CD4-positive, alpha-beta T cell treated with Interleukin-4 for 1 hour (primary cell): ENCODE data around the gene NIPAL3.
"Not testable (repeated sequence)": the region's sequence is repeated elsewhere in the genome, so short reads cannot be mapped to it uniquely, and the experiment has no call there.

ENCODE experiments used
- DNase-seq, 2 donors: peaks; one replicate each; pipeline ENCODE4 v3.0.0-alpha.2; 2020 to 2022

Gene NIPAL3

DNA sequence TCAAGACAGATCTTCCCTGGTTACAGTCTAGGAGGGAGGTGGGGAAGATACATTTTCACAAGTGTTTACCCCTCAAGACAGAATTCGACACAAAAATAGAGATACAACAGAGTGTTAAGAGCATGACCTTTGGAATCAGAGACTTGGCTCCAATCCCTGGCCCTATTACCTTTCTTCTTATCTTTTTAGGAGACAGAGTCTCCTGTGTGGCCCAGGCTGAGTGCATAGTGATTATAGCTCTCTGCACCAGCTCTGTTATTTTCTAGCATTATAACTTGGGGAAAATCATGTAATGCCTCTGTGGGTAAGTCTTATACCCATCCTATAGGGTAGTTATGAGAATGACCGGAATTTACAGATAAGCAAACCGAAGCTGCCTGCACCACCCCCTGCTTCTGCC lies 9.8 kb downstream of the NIPAL3 start:
- DNase-seq, result no peak

DNA sequence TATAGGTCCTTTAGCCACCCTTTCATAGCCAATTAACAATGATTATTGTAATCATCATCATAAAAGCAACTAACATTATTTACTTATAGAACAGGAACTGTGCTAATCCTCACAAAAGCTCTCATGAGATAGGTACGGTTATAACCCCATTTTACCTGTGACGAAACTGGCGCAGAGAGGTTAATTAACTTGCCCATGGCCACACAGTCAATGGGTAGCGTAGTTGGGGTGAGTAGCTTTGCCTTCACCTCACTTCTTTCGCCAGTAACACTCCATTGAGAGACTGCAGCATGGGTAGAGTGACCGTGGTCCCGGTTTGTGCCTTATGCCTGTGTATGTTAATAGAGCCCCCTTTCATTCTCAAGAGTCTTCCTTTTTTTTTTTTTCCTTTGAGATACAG lies 10.3 kb downstream of the NIPAL3 start:
- no peak for DNase-seq

DNA sequence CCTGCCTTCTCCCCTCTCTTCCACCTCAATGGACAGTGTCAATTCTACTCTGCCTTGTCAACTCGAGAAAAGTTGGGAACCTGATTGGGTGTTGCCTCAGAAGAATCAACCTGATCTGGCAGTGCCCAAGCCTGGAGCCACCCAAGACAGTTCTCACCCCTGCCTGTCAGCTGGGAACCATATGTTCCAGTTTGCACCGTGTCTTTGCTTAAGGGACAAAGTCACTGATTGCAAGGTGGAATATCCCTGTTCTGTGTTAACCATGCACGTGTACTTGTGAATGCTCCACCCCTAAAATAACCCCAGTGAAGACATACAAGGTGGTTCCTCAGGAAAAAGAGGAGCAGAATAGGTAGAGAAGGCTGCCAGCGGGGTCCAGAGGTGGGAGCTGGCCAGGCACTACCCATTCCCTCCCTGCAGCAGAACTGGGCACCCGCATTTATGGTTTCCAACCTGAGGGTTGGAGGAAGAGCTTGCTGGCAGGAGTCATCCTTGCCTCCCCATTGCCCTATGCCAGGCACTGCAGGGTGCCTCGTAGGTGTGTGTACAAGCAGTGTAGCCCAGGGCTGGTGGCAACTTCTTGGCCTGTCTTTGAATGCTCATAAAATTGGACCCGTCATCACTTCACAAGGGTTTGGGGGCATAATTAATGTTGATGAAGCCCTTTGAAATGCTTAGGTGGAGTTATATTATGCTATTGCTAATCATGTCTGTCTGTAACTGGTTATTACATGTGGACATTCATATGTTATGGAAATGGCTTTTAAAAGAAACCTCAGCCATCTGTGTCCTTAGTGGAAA lies 11.3 kb downstream of the NIPAL3 start:
- no peak for DNase-seq

DNA sequence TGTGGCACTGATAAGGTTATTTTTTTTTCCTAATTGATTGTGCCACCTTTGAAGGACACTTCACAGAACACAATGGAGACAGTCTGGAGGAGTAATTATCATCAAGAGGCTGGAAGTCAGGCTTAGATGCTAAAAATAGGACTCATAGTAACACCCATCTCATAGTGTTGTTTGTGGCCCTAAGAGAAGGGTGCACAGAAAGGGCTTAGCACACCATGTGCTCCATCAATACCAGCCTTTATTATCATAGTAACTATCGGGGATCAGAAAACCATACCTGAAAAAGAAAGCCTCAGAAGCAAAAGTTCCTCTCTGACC lies 11.9 kb downstream of the NIPAL3 start:
- no peak for DNase-seq

DNA sequence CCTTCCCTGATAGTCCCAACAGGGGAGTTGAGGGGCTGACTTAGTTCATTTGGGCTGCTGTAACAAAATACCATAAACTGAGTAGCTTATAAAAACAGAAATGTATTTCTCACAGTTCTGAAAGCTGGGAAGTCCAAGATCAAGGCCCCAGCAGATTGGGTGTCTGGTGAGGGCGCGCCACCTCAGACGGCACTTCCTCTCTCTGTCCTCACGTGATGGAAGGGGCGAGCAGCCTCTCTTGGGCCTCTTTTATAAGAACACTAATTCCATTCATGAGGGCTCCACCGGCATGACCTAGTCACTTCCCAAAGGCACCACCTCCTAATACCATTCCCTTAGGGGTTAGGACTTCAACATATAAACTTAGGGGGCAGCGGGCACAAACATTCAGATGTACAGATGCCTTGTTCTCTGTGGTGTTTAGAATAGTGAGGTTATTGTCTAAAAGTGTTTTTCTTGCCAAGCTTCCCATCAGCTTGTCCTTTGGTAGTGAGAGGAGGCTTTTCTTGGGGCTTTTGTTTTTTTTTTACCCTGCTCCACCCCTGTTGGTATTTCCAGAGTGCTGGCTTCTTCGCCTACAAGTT lies 20.3 kb downstream of the NIPAL3 start:
- DNase-seq, result no peak

DNA sequence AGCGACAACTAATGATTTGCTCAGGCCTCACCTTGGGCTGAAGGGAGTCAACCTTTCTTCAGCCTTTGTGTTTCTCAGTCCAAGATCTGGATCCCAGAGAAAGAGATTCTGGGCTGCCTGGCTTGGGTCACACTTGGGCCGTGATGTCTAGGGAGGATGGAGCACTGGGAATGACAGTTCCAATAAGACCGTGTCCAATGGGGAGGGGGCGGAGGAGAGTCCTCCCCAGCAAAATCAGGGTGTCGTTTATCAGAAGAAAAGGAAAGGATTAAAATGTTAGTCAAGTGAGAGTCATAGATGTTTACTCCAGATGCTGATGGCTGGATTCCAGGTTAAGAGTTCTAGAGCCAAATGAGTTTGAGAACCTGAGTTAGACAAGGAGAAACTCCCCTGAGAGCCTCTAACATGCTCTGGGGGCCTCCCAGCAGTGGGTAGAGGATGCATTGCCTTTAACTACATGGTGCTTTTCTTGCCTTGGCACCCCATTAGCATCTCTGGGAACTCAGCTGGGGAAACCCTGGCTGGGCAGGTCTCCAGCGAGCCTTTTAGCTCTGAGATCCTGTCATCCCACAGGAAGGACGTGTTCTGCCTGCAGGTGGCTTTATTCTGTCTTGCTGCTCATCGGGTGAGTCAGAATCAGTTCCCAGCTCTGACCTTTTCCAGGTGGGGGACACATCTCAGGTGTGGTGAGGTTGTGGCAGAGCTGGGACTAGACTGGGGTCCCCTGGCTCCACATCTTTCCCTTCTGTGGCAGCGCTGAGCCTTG lies 22.2 kb downstream of the NIPAL3 start:
- DNase-seq, result no peak

DNA sequence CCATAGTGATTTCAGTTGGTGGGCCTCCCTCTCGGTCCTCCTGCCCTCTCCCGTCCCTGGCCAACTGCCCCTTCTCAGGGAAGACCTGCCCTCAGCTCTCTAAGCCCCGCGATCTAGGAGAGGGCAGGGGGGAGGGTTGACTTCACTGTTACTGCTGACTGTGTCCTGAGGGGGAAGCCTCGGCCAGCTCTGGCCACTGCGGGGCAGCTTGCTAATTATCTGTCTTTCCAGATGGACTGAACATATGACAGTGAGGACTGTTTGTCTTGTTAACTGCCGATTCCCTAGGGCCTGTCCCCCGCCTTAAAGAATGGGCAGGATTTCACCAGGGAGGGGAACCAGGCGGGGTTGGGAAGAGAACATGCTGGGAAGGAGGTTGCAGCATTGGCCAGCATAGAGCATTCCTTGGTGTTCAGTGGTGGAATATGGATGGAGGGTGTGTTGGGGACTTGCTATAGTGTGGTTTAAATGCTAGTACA lies 22.9 kb downstream of the NIPAL3 start:
- no peak for DNase-seq

DNA sequence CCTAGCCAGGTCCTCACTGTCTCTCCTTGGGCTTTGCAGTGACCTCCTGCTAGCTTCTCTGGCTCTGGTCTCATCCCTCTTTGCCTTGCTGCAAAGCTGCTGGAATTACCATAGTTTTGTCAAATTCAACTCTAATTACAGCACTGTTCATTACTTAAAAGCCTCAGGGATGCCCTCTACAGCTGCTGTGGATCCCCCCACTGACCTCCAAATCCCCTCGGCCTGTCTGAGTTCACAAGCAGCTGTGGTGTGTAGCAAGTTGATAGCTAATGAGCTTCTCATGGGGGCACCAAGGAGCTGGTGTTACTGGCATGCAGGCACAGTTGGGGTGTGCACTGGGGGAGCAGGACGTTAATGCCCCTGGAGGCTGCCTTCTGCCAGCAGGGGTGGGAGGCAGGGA lies 24.8 kb downstream of the NIPAL3 start:
- DNase-seq, result no peak

DNA sequence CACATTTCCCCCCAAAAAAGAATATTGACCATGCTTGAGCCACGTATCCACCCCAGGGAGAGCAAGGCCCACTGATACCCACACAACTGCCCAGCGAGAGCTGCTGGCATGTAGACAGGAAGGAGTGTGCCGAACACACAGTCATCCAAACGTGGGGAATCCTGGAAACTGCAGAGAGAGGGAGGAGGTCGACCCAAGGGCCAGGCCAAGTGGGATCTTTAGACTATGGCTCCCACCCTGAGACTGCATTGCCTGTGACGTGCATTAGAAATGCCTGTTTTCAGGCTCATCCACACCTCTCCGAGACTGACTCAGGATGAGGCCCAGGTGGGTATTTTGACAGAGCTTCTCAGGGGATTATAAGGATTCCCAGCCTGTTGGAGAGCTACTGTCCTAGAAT lies 25.9 kb downstream of the NIPAL3 start:
- DNase-seq, result no peak

DNA sequence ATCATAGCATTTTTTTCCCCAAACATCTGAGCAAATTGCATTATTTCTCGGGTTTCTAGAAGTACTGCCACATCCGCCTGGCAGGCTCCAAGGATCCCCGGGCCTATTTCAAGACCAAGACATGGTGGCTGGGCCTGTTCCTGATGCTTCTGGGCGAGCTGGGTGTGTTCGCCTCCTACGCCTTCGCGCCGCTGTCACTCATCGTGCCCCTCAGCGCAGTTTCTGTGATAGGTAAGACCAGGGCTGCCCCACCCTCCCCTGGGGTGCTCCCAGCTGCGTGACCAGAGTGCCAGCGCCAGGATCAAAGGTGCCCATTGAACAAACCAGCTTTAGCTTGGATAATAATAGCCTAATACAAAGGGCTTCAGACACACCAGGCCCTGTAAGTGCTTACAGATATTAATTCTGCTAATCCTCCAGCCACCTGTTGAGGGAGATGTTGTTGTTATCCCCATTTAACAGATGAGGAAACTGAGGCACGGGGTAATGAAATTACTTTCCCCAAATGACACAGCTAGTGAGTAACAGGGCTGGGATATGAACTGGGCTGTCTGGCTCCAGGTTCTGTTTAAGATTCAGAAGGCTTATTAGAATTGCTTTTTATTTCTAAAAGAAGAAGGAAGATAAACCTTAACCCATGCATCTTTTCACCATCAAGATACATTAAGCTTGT lies 26.5 kb downstream of the NIPAL3 start:
- no peak for DNase-seq

DNA sequence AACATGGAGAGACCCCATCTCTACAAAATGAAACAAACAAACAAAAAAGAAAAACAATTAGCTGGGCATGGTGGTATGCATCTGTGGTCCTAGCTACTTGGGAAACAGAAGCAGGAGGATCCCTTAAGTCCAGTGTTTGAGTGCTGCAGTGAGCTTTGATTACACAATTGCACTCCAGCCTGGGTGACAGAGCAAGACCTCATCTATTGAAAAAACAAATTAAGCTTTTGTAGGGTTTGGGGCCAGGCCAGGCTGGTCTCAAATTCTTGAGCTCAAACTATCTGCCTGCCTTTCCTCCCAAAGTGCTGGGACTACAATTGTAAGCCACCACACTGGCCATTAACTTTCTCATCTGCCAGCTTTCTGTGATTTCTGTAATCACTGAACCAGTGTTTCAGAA lies 27.2 kb downstream of the NIPAL3 start:
- no peak for DNase-seq

DNA sequence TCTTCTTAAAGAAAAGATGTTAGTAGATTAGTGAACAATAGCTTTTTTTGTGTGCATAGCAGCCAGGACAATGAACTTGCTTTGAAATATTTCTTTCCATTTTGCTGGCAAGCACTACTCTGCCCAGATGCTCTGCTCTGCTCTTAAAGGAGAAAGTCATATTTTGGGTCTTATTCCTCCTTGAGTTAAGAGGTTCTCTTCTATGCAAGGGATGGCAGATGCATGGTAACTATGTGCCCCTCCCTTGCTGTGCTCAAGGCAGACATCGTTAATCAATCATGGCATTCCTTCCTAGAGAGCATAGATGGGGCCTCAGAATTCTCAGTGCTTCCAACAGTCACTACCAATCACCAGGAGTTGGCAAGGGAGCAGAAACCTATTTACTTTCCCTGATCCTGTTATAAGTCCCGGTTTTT lies 27.6 kb downstream of the NIPAL3 start:
- DNase-seq, result no peak

DNA sequence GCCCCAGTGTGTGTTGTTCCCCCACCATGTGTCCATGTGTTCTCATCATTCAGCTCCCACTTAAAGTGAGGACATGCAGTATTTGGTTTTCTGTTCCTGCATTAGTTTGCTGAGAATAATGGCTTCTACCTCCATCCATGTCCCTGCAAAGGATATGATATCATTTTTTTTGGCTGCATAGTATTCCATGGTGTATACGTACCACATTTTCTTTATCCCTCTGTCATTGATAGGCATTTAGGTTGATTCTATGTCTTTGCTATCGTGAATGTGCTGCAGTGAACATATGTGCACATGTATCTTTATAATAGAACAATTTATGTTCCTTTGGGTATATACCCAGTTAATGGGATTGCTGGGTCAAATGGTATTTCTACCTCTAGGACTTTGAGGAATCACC lies 30.8 kb downstream of the NIPAL3 start:
- not testable (repeated sequence) for DNase-seq

DNA sequence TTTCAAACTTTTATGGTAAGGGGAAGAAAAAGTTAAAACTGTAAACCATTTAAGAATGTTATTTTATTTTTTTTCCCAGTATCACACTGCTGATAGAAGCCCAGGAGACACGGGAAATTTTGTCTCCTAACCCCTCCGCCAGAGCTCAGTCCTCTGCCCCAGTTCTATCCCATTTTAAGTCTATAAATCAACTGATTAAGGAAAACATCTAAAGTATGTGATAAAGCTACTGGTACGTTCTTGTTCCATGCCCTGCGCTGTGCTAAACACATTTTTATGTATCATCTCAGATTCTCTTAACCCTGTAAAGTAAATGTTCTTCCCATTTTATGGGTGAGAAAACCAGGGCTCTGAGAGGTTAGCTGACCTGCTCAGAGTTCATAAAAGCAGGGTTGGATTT lies 34.7 kb downstream of the NIPAL3 start:
- no peak for DNase-seq

DNA sequence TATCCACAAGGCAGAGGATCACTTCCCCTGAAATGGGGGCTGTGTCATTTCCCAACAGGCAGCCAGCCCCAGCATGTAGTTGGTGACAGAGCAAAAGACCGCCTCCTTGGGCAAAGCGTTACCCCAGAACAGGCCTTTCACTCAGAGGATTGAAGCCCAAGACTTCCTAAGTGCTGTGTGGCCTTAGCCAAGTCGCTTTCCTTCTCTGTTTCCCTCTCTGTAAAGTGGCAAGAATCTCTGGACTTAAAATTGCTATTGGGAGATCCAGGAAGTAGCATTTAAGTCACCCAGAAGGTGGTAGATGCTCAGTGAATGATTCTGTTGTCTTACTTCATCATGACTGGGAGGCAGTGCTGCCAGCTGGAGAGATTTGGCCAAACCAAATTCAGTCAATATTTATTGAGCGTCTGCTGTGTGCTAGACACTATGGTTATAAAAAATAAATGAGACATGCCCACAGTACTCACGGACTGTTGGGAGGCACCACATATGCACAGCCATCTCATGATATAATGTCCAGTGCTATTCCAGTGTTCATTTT lies 35.3 kb downstream of the NIPAL3 start:
- no peak for DNase-seq

DNA sequence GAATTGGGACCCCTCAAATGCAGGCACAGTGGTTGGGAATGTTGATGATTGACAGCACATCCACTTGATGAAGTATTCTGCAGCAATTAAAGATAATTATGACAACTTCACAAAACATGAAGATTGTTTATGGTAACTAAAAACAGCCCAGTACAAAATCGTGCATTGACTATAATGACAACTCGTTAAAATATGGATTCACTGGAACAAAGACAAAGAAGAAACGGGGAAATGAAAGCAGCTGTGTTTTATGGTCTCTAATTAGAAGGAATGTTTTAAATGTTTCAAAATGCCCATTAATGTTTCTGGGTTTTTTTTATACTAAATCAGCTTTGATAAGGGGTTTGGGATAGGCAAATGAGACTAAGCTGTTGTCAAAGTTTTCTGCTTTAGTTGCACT lies 36.1 kb downstream of the NIPAL3 start:
- DNase-seq, result no peak

DNA sequence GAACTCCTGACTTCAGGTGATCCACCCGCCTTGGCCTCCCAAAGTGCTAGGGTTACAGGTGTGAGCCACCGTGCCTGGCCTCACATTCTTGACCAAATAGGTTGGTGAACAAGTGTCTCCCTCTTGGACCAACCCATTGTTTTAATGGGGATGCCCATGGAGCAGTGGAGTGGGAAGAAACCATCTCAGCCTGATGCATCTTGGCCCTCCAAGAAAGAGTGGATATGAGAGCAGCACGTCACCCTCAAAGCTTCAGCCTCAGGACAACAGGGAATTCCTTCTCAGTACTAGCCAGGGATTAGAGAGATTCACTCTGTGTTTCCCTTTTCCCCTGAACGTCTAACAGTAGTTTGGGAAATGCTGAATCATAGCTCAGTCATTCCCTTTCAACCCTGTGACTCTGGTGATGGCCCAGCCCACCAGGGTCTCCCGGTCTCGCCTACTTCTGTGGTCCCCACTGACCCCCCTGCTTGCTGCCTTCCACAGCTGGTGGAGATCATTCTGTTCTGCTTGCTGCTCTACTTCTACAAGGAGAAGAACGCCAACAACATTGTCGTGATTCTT lies 37.4 kb downstream of the NIPAL3 start:
- DNase-seq, result no peak

DNA sequence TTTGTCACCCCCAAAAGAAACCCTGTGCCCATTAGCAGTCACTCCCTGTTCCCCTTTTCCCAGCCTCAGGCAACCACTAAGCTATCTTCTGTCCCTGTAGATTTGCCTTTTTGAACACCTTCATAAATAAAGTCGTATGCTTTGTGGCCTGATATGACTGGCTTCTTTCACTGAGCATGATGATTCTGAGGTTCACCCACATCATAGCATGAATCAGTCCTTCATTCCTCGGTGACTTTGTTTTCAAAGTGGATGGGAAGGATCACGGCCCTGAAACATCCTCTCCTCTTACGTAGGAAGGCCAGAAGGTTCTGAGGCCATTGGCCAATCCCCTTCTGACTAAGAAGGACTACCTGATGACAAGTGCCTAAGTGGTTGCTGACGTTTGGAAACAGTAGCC lies 39.1 kb downstream of the NIPAL3 start:
- DNase-seq, result no peak

DNA sequence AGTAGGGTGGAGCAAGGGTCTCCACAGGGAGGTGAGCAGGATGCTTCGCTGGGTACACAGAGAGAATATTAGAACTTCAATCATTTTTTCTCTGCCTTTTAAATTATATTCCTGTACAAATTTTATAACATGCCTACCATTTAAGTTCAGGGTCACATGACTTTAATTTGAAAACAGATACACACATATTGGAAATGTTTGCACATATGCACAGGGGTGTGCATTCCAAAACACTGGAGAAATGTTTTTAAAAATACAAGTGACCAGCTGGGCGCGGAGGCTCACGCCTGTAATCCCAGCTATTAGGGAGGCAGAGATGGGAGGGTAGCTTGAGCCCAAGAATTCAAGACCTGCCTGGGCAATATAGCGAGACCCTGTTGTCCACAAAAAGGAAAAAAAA lies 39.7 kb downstream of the NIPAL3 start:
- DNase-seq, result no peak

DNA sequence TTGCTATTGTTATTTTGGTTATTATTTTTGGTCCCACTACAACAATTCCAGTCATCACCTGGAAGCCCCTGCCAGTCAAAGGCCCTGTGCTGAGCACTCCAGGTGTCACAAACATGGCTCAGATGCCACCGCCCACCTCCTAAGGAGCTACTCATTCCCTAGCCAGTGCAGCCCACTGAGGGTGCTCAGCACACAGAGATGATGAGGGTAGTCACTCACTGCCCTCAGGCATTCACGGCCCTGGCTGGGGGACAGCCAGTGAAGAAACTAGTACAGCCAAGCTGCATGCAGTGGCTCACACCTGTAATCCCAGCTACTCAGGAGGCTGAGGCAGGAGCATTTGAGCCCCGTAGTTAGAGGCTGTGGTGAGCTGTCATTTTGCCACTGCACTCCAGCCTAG lies 42.3 kb downstream of the NIPAL3 start:
- DNase-seq, result no peak

DNA sequence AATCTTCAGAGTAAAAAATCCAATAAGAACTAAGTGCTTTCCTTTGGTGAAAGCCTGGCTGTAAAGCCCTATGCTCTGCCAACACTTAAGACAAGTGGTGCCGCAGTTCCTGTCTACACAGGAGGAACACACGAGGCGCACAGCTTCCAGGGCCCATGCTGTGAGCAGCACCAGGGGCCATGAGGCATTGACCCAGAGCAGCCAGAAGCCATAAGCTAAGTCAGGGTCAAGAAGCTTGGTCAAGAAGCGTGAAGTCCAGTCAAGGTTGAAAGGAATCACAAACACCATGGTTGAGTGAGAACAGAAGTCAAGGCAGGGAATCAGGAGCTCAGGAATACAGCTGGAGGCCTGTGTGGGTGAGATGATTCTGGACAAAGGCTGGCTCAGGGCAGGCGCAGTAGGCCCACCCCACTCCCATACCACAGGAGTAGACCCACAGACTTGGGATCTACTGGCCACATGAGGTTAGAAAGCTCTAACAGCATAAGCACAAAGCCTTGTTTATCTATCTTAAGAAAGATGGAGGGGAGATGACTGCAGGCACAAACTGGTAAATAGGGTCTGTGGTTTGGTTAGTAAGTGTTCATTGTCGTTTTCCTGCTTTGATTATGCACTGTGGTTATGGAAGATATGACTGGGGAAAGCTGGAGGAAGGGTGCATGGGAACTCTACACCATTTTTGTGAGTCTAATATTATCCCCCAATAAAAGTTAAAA lies 44.1 kb downstream of the NIPAL3 start:
- DNase-seq, result no peak

DNA sequence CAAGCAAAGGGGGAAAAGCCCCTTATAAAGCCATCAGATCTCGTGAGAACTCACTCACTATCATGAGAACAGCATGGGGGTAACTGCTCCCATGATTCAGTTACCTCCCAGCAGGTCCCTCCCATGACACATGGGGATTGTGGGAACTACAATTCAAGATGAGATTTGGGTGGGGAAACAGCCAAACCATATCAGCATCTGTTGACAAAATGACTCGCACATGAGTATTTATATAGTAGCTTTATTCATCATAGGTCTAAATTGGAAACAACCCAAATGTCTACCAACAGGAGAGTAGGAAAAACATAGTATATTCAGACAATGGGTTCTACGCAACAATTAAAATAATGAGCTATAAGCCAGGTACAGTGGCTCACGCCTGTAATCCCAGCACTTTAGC lies 46.5 kb downstream of the NIPAL3 start:
- DNase-seq, result not testable (repeated sequence)
